Measurements from ENCODE around the gene ARMC3. TPM values are rescaled to one million over a fixed set of nuclear protein-coding genes. Genes with fewer than 3 reads are reported as not detected.

Gene ARMC3
- total and polyA plus RNA-seq, 9 of the 15 experiments (the other 6 are each of a cell fraction or from before 2014, with no cell fraction given), result 0.33 to 1.1 (median 0.62) TPM

DNA sequence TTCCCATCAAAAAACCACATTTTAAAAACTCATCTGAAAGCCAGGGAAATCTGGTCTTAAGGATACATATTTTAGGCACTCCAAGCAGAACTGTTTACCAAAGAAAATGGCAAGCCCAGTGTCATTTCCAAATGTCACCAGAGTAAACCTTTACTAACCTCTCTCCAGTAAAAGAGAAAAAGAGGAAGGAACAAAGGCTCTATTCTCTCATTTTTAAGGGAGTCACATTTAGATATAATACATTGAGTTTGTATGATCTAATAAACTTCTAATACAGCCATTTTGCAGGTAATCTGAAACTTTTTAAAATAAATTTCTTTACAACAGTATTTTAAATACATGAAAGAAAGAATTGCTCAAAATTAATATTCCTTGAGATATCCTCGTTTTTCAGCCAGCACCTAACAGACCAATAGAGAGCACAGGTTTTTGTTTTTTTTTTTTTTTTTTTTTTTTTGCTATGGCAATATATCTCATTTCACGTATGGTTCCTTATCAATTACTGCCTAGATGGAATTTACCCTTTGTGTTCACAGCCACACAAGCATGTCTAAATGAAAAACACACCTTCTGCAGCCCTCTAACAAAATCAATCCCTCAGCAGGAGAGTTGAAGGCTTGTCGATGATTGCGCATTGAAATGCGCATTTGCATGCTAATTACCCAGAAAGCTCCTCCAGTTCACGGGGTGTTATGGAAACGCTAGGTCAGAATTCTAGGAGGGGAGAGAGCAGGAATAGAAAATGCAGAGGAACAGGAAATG, 127.8 kb downstream of the ARMC3 start (continued):
- TF ChIP-seq, protein P1, sequence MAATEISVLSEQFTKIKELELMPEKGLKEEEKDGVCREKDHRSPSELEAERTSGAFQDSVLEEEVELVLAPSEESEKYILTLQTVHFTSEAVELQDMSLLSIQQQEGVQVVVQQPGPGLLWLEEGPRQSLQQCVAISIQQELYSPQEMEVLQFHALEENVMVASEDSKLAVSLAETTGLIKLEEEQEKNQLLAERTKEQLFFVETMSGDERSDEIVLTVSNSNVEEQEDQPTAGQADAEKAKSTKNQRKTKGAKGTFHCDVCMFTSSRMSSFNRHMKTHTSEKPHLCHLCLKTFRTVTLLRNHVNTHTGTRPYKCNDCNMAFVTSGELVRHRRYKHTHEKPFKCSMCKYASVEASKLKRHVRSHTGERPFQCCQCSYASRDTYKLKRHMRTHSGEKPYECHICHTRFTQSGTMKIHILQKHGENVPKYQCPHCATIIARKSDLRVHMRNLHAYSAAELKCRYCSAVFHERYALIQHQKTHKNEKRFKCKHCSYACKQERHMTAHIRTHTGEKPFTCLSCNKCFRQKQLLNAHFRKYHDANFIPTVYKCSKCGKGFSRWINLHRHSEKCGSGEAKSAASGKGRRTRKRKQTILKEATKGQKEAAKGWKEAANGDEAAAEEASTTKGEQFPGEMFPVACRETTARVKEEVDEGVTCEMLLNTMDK (IDR thresholded peaks at IDR 0.05; ENCODE audit: borderline replicate concordance, insufficient read depth, low read depth, low read length, poor library complexity, severe bottlenecking), result no peak
- no peak for TF ChIP-seq ZNF134 (CRISPR knock-in tag; conservative IDR thresholded peaks at IDR 0.05)
- TF ChIP-seq, protein P2, sequence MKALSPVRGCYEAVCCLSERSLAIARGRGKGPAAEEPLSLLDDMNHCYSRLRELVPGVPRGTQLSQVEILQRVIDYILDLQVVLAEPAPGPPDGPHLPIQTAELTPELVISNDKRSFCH (CRISPR knock-in tag; IDR thresholded peaks at IDR 0.05), result no peak
- TF ChIP-seq, protein P2 (tag; IDR thresholded peaks at IDR 0.05), result no peak
- 0 out of 2 replicates have a peak, but pooled peaks have one; percentile 24 for TF ChIP-seq ZBED1 (IDR thresholded peaks at IDR 0.05)
- peak; percentile 93 for TF ChIP-seq ZNF384 (IDR thresholded peaks at IDR 0.05; ENCODE audit: low read depth, low read length)
- TF ChIP-seq, protein P3, sequence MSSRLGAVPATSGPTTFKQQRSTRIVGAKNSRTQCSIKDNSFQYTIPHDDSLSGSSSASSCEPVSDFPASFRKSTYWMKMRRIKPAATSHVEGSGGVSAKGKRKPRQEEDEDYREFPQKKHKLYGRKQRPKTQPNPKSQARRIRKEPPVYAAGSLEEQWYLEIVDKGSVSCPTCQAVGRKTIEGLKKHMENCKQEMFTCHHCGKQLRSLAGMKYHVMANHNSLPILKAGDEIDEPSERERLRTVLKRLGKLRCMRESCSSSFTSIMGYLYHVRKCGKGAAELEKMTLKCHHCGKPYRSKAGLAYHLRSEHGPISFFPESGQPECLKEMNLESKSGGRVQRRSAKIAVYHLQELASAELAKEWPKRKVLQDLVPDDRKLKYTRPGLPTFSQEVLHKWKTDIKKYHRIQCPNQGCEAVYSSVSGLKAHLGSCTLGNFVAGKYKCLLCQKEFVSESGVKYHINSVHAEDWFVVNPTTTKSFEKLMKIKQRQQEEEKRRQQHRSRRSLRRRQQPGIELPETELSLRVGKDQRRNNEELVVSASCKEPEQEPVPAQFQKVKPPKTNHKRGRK (tag; IDR thresholded peaks at IDR 0.05), result no peak
- TF ChIP-seq, protein P4, sequence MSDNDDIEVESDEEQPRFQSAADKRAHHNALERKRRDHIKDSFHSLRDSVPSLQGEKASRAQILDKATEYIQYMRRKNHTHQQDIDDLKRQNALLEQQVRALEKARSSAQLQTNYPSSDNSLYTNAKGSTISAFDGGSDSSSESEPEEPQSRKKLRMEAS (CRISPR knock-in tag; IDR thresholded peaks at IDR 0.05), result no peak
- peak; percentile 92 for TF ChIP-seq SMAD1 (IDR thresholded peaks at IDR 0.05; ENCODE audit: low read depth, low read length, partially characterized antibody)
- no peak for TF ChIP-seq ZKSCAN3 (CRISPR knock-in tag; IDR thresholded peaks at IDR 0.05)
- TF ChIP-seq RBM22 (IDR thresholded peaks at IDR 0.05; ENCODE audit: low read depth, low read length, poor library complexity, severe bottlenecking), result no peak
- no peak for TF ChIP-seq MCM3 (IDR thresholded peaks at IDR 0.05)
- no peak for TF ChIP-seq JUN (IDR thresholded peaks at IDR 0.05; ENCODE audit: borderline replicate concordance, low read depth, low read length)
- no peak for TF ChIP-seq JUN (CRISPR knock-in tag; IDR thresholded peaks at IDR 0.05; ENCODE audit: borderline replicate concordance)
- TF ChIP-seq, protein P5, sequence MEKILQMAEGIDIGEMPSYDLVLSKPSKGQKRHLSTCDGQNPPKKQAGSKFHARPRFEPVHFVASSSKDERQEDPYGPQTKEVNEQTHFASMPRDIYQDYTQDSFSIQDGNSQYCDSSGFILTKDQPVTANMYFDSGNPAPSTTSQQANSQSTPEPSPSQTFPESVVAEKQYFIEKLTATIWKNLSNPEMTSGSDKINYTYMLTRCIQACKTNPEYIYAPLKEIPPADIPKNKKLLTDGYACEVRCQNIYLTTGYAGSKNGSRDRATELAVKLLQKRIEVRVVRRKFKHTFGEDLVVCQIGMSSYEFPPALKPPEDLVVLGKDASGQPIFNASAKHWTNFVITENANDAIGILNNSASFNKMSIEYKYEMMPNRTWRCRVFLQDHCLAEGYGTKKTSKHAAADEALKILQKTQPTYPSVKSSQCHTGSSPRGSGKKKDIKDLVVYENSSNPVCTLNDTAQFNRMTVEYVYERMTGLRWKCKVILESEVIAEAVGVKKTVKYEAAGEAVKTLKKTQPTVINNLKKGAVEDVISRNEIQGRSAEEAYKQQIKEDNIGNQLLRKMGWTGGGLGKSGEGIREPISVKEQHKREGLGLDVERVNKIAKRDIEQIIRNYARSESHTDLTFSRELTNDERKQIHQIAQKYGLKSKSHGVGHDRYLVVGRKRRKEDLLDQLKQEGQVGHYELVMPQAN (IDR thresholded peaks at IDR 0.05; ENCODE audit: borderline replicate concordance), result no peak
- TF ChIP-seq TEAD1 (CRISPR knock-in tag; IDR thresholded peaks at IDR 0.05), result no peak
- peak; percentile 95 for TF ChIP-seq HNRNPUL1 (IDR thresholded peaks at IDR 0.05; ENCODE audit: low read length)
- TF ChIP-seq, protein P6, sequence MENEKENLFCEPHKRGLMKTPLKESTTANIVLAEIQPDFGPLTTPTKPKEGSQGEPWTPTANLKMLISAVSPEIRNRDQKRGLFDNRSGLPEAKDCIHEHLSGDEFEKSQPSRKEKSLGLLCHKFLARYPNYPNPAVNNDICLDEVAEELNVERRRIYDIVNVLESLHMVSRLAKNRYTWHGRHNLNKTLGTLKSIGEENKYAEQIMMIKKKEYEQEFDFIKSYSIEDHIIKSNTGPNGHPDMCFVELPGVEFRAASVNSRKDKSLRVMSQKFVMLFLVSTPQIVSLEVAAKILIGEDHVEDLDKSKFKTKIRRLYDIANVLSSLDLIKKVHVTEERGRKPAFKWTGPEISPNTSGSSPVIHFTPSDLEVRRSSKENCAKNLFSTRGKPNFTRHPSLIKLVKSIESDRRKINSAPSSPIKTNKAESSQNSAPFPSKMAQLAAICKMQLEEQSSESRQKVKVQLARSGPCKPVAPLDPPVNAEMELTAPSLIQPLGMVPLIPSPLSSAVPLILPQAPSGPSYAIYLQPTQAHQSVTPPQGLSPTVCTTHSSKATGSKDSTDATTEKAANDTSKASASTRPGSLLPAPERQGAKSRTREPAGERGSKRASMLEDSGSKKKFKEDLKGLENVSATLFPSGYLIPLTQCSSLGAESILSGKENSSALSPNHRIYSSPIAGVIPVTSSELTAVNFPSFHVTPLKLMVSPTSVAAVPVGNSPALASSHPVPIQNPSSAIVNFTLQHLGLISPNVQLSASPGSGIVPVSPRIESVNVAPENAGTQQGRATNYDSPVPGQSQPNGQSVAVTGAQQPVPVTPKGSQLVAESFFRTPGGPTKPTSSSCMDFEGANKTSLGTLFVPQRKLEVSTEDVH (IDR thresholded peaks at IDR 0.05; ENCODE audit: low read depth, partially characterized antibody), result no peak

Data from K562 (cell line).